NCI-H446 treated with DMSO at 0.1 percent for 48 hours (cell line): ENCODE measurements around the gene ADAMTSL5.
A peak's percentile ranks its signal among the peaks of the same experiment; 100 is the strongest.
"Not testable (repeated sequence)": the region's sequence is repeated elsewhere in the genome, so short reads cannot be mapped to it uniquely, and the experiment has no call there.

ENCODE experiments used
- DNase-seq: peaks from one replicate; lab custom pipeline; 2025; lab: John Stamatoyannopoulos, UW

The ADAMTSL5 gene

GRCh38 chr19:1529430-1529816, 16.6 kb upstream of the ADAMTSL5 start:
- DNase-seq: no peak

- no peak for DNase-seq
Observed at GRCh38 chr19:1528596-1529429, 16.0 kb upstream of the ADAMTSL5 start.

- no peak for DNase-seq
Observed at GRCh38 chr19:1527650-1528309, 15.0 kb upstream of the ADAMTSL5 start.

GRCh38 chr19:1526979-1527649, 14.3 kb upstream of the ADAMTSL5 start:
- no peak for DNase-seq

GRCh38 chr19:1526066-1526778, 13.4 kb upstream of the ADAMTSL5 start:
- DNase-seq: no peak

- DNase-seq: no peak
Observed at GRCh38 chr19:1525343-1525742, 12.5 kb upstream of the ADAMTSL5 start.

- no peak for DNase-seq
Observed at GRCh38 chr19:1524972-1525325, 12.1 kb upstream of the ADAMTSL5 start.

- DNase-seq: no peak
Observed at GRCh38 chr19:1524287-1524971, 11.6 kb upstream of the ADAMTSL5 start.

- DNase-seq: no peak
Observed at GRCh38 chr19:1523412-1524286, 10.8 kb upstream of the ADAMTSL5 start, which contains the start of gene PLK5. TSS of gene PLK5 (plus strand) at chr19:1524077. CDS start at chr19:1526997, 2,920 bp downstream.

- no peak for DNase-seq
Observed at GRCh38 chr19:1522838-1523237, 10.0 kb upstream of the ADAMTSL5 start.

GRCh38 chr19:1522061-1522460, 9.2 kb upstream of the ADAMTSL5 start:
- no peak for DNase-seq

- peak; percentile 24 for DNase-seq
Observed at GRCh38 chr19:1521636-1522035, 8.8 kb upstream of the ADAMTSL5 start.

GRCh38 chr19:1520203-1520780, 7.5 kb upstream of the ADAMTSL5 start:
- no peak for DNase-seq

GRCh38 chr19:1519802-1520201, 7.0 kb upstream of the ADAMTSL5 start:
- not testable (repeated sequence) for DNase-seq

- no peak for DNase-seq
Observed at GRCh38 chr19:1518471-1518870, 5.7 kb upstream of the ADAMTSL5 start.

GRCh38 chr19:1516395-1516753, 3.6 kb upstream of the ADAMTSL5 start:
- DNase-seq: no peak

GRCh38 chr19:1514986-1515721, 2.3 kb upstream of the ADAMTSL5 start:
- no peak for DNase-seq

- no peak for DNase-seq
Observed at GRCh38 chr19:1514295-1514661, 1.5 kb upstream of the ADAMTSL5 start.

GRCh38 chr19:1513499-1514294, 878 bp upstream of the ADAMTSL5 start:
- no peak for DNase-seq
